ENCODE measurements around the gene FUNDC2.

Gene FUNDC2

GRCh38 chrX:155069414-155069813 is 42.8 kb downstream of the FUNDC2 start:
- DNase-seq (ENCODE audit: low read depth, low spot score) = no peak

DNA sequence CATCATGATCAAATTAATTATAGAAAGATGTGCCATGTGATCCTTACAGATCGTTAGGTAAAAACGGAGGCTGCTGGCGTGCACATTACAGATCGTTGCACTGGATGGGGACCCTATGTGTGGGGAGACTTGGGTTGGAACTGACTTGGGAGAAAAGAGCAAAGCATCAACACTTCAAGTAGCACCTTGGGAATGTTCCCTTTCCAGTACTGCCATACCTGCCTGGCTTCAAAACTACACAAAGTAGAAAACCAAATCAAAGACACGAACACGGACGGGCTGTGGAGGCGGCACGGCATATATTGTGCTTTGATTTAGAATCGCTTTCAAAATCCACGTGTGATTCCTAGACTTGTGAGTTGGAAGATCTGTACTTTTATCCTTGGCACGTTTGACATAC is 43.4 kb downstream of the FUNDC2 start:
- DNase-seq (ENCODE audit: low read depth, low spot score) = no peak

GRCh38 chrX:155070663-155070974 is 44.0 kb downstream of the FUNDC2 start:
- DNase-seq (ENCODE audit: low read depth, low spot score) = no peak

DNA sequence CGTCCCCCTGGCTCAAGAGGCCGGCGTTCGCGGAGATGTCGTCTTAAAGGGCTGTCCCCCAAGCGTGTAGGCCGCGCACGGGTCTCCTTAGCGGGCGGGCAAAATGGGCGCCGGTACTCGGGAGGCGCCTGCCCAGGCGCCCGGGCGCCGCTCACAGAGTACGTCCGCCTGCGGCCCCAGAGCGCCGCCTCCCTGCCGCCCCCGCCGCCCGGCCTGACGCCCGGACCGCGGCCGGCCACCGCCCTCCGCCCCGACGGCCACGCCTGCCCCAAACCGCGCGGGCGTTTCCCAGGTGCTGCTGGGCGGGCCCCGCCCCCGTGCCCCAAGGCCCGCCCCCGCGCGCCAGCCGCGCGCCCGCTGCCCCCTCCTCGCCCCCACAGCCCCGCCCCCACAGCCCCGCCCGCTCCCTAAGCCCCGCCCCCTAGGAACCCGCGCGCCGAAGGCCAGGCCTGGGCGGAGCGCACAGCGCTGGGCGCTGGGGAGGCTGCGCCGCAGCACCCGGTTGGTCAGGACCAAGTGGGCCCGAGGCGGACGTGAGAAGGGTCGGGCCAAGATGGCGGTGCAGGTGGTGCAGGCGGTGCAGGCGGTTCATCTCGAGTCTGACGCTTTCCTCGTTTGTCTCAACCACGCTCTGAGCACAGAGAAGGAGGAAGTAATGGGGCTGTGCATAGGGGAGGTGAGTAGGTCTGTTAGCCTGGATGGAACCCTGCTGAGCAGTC is 44.5 kb downstream of the FUNDC2 start, which contains the start of the genes BRCC3, CMC4 and MTCP1:
Gene BRCC3 (plus strand): TSS at position 534 of the 719 bp plus-strand sequence. CDS start 20 bp downstream, at position 554.
Gene CMC4 (minus strand): TSS at position 162 of the 719 bp plus-strand sequence. CDS start 7,113 bp downstream, outside the sequence.
Gene MTCP1 (minus strand): TSS at position 162 of the 719 bp plus-strand sequence. CDS start 5,126 bp downstream, outside the sequence.
- peak; percentile 47 for DNase-seq (ENCODE audit: low read depth, low spot score)

DNA sequence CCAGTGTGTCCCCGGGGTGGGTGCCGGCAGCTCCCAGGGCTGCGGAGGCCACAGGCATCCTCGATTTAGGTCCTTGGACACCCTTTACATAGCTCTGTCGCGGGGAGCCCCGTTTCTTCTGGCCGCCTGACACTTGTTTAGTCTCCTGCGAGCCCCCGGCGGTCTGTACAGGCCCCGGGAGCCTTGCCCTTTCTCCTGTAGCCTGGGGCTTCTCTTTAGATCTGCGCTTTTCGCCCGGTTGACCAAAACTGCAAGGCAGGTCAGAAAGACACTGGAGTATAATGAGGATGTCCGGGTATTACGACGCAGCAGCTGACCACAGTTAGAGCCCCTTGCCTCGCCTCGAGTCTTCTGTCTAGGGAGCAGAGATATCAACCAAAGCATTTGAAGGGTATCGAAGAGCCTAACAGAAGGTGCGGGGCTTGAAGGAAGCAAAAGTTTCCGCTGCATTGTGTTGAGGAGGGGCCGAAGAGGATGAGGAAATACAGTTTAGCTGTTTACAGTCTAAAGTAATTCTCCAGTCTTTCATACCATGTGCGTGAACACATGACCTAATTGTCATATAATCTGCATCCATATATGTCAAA is 45.1 kb downstream of the FUNDC2 start:
- DNase-seq (ENCODE audit: low read depth, low spot score) = no peak

DNA sequence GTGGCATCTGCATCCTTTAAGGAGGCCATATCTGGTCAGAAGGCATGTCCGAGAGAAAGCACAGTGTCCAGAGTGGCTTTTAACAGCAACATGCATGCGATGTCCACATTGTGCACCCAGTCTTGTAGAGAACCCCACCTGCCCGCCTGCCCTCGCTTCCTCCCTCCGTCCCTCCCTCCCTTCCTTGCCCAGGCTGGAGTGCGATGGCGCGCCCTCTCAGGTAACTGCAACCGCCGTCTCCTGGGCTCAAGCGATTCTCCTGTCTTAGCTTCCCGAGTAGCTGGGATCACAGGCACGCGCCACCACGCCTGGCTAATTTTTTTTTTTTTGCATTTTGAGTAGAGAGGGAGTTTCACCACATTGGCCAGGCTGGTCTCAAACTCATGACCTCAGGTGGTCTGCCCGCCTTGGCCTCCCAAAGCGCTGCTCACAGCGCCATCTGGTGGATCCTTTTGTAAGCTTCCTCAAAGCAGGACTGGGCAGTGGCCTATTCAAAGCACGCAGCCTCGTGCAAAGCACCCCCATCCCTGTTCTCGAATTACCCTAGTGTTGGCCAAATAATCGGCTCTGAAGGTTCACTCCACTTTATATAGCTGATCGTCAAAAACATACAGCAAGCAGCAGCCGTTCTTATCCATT is 59.7 kb downstream of the FUNDC2 start:
- DNase-seq (ENCODE audit: low read depth, low spot score) = no peak

DNA sequence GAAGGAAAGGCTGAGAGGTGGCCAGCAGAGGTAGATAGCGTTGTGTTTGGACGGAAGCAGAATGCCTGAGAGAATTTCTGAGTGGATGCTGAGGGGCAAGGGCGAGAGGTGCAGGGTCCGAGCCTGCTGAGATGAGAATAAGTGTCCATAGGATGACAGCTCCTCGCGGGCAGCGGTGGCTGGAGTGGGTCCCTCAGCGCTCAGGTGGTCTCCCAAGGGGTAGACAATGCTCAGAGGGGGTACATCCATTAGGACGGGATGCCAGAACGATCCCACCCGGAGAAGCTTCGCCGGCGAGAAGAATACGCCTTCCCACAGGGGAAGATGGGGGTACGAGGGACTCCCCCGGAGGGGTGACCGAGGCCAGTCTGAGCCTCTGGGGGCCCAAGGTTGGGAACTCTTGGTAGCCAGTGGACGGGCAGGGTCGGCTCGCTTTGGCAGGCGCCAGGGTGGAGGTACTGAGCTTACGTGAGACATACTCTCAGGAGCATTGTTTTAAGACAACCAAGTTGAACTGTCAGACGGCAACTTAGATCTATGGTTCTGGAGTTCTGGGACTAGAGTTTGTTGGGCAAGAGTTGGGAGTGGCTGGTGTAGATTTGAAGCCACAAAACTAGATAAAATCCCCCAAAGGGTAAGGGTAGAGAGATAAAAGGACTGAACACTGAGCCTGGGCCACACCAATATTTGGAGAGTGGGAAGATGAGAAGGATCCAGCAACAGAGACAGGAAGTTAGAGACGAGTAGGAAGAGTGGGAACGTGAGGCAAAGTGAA is 60.5 kb downstream of the FUNDC2 start:
- DNase-seq (ENCODE audit: low read depth, low spot score) = no peak

DNA sequence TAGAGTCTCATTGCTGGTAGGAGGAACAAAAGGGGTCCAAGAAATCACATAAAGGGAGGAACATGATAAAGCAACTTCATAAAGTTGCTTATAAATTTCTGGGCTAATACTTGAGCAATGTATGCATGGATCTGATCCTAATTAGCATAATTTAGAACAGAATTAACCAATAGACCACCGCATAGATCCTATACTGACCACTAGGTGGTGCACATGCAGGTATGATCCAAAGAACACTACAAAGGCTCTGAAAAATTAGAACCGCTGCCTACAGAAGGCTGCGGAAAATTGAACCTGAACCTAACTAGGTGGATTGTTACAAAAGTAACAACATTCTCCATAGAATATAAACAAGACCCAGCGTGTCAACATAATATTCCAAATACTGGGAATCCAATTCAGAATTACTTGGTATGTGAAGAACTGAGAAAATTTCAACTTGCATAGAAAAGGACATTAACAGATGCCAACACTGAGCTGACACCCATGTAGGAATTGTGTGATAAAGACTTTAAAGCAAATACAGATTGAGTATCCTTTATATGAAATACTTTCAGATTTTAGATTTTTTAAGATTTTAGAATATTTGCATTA is 67.9 kb downstream of the FUNDC2 start:
- DNase-seq (ENCODE audit: low read depth, low spot score) = no peak

DNA sequence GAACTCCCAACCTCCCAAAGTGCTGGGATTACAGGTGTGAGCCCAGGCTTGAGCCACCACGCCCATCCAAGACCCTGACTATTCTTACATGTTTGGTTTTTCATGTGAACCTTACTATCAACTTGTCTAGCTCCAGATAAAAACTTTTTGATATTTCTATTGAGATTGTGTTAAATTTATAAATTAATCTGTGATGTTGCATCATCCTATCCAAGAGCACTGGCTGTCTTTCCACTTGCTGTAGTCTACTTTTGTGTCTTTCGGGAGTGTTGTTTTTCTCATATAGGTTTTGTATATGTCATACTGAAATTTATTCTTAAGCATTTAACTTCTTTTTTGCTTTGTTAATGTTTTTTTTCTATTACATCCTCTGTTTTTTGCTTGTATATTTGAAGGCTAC is 79.3 kb downstream of the FUNDC2 start:
- DNase-seq (ENCODE audit: low read depth, low spot score) = no peak

- no peak for DNase-seq (ENCODE audit: low read depth, low spot score)
Observed at GRCh38 chrX:155108427-155108826, 81.8 kb downstream of the FUNDC2 start.
